ENCODE data around the gene GSG1L.

The GSG1L gene

GRCh38 chr16:27767971-27768591, 295.4 kb downstream of the GSG1L start:
- DNase-seq, result no peak

GRCh38 chr16:27767081-27767480, 296.4 kb downstream of the GSG1L start:
- DNase-seq, result no peak

- DNase-seq, result no peak
Observed at GRCh38 chr16:27766236-27766925, 297.1 kb downstream of the GSG1L start.

- DNase-seq, result no peak
Observed at GRCh38 chr16:27764869-27765675, 298.4 kb downstream of the GSG1L start.

- DNase-seq, result no peak
Observed at GRCh38 chr16:27764427-27764826, 299.1 kb downstream of the GSG1L start.

- no peak for DNase-seq
Observed at GRCh38 chr16:27762441-27762840, 301.1 kb downstream of the GSG1L start.

- DNase-seq, result no peak
Observed at GRCh38 chr16:27761816-27762215, 301.7 kb downstream of the GSG1L start.

GRCh38 chr16:27760789-27761176, 302.7 kb downstream of the GSG1L start:
- no peak for DNase-seq

GRCh38 chr16:27759967-27760788, 303.3 kb downstream of the GSG1L start:
- DNase-seq, result no peak

GRCh38 chr16:27759301-27759871, 304.1 kb downstream of the GSG1L start:
- no peak for DNase-seq

- no peak for DNase-seq
Observed at GRCh38 chr16:27758544-27758943, 305.0 kb downstream of the GSG1L start.

- no peak for DNase-seq
Observed at GRCh38 chr16:27756206-27756970, 307.1 kb downstream of the GSG1L start.

GRCh38 chr16:27754788-27755690, 308.5 kb downstream of the GSG1L start:
- no peak for DNase-seq

- DNase-seq, result no peak
Observed at GRCh38 chr16:27753563-27753962, 310.0 kb downstream of the GSG1L start.

GRCh38 chr16:27752241-27752640, 311.3 kb downstream of the GSG1L start:
- DNase-seq, result no peak

GRCh38 chr16:27751676-27752075, 311.8 kb downstream of the GSG1L start:
- DNase-seq, result no peak

- no peak for DNase-seq
Observed at GRCh38 chr16:27751233-27751632, 312.3 kb downstream of the GSG1L start.

- no peak for DNase-seq
Observed at GRCh38 chr16:27749946-27750345, 313.6 kb downstream of the GSG1L start.

GRCh38 chr16:27749547-27749875, 314.0 kb downstream of the GSG1L start:
- no peak for DNase-seq

- peak; percentile 13 for DNase-seq
Observed at GRCh38 chr16:27748868-27749546, 314.5 kb downstream of the GSG1L start.

Data from central memory CD4-positive, alpha-beta T cell (primary cell).